ENCODE data around the gene MYZAP. TPM values are rescaled to one million over a fixed set of nuclear protein-coding genes. Genes with fewer than 3 reads are reported as not detected.

Gene MYZAP
- total RNA-seq, 2 donors from 2014 or later = 0.22 to 0.33 TPM

DNA sequence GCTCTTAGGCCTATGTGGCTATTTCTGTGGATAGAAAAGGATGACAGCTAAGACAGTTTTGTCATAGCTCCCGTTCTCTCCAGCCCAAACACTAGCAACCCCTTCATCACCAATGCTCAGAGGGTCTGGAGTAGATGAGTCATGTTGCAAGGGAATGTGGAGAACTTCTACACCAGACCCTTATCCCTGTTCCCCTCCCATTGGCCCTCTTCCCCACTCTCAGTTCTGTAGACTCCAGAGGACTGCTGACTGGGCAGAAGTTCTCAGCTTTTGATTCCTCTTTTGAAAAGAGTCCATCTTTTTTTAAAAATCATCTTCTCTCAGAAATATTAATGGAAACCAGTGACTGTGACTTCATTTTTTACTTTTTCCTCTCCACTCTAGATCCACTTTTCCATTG lies 2.4 kb upstream of the MYZAP start:
- H3K27ac Mint-ChIP-seq = no peak overlapping the region

DNA sequence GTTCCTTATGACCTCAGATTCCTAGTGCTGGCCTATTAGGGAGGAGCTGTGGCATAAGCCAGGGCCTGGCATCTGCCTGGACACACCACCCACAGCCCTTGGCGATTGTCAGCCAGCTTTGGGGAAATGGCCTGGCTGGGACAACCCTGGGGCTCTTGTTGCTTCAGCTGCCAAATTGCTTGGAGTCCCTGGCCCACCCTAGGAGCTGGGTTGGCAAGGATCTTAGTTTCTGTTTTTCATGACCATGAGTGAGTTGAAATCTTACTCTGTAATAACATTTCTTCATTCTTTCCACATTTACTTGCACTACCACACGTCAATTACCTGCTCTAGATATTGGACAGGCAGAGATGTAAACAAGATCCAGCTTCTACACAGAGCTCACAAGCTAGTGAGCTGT lies 1.9 kb upstream of the MYZAP start:
- no peak overlapping the region for H3K4me3 Mint-ChIP-seq
- peaks cover 62% of the 10 kb centered on the region for H3K27me3 Mint-ChIP-seq (ENCODE audit: insufficient read depth)
- H3K9me3 ChIP-seq (ENCODE audit: control insufficient read depth, low read length) = no peaks in the 10 kb centered on the region
- no peak overlapping the region for H3K4me3 ChIP-seq (ENCODE audit: low read length)
- H3K4me1 ChIP-seq (ENCODE audit: control insufficient read depth, insufficient read depth, low read length) = no peaks in the 10 kb centered on the region
- H3K27ac ChIP-seq (ENCODE audit: low read depth, low read length) = no peak overlapping the region
- DNase-seq = no peak
- no peaks in the 10 kb centered on the region for H3K9me3 Mint-ChIP-seq
- WGBS, 2 experiments (ENCODE audit: insufficient coverage in 1 of 2, insufficient read length in 1 of 2) = 89 to 92% methylated on average over 2 of the region's 2 CpGs
- no peaks in the 10 kb centered on the region for H3K36me3 ChIP-seq (ENCODE audit: control insufficient read depth, insufficient read depth, low read length)
- H3K36me3 Mint-ChIP-seq (ENCODE audit: low read depth) = no peaks in the 10 kb centered on the region
- H3K27ac Mint-ChIP-seq = no peak overlapping the region
- H3K4me1 Mint-ChIP-seq = peaks cover 3% of the 10 kb centered on the region
- peaks cover 58% of the 10 kb centered on the region for H3K27me3 ChIP-seq (ENCODE audit: control insufficient read depth, insufficient read depth, low read length, poor library complexity, severe bottlenecking)
- no peak overlapping the region for H3K9ac ChIP-seq (ENCODE audit: extremely low read depth, low read length, poor library complexity, severe bottlenecking)
- TF ChIP-seq, protein P1, sequence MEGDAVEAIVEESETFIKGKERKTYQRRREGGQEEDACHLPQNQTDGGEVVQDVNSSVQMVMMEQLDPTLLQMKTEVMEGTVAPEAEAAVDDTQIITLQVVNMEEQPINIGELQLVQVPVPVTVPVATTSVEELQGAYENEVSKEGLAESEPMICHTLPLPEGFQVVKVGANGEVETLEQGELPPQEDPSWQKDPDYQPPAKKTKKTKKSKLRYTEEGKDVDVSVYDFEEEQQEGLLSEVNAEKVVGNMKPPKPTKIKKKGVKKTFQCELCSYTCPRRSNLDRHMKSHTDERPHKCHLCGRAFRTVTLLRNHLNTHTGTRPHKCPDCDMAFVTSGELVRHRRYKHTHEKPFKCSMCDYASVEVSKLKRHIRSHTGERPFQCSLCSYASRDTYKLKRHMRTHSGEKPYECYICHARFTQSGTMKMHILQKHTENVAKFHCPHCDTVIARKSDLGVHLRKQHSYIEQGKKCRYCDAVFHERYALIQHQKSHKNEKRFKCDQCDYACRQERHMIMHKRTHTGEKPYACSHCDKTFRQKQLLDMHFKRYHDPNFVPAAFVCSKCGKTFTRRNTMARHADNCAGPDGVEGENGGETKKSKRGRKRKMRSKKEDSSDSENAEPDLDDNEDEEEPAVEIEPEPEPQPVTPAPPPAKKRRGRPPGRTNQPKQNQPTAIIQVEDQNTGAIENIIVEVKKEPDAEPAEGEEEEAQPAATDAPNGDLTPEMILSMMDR (conservative IDR thresholded peaks at IDR 0.05) = no peak

More for the DNA sequence above, 2.4 kb upstream of the MYZAP start:
- peaks cover 58% of the 10 kb centered on the region for H3K27me3 ChIP-seq (ENCODE audit: control insufficient read depth, insufficient read depth, low read length, poor library complexity, severe bottlenecking)
- H3K9me3 ChIP-seq (ENCODE audit: control insufficient read depth, low read length) = no peaks in the 10 kb centered on the region
- TF ChIP-seq, protein P1 (conservative IDR thresholded peaks at IDR 0.05) = no peak
- H3K4me1 ChIP-seq (ENCODE audit: control insufficient read depth, insufficient read depth, low read length) = no peaks in the 10 kb centered on the region
- no peak for DNase-seq
- H3K27me3 Mint-ChIP-seq (ENCODE audit: insufficient read depth) = peaks cover 61% of the 10 kb centered on the region
- H3K27ac ChIP-seq (ENCODE audit: low read depth, low read length) = no peak overlapping the region
- H3K4me3 ChIP-seq (ENCODE audit: low read length) = no peak overlapping the region
- no peak overlapping the region for H3K4me3 Mint-ChIP-seq
- no peaks in the 10 kb centered on the region for H3K36me3 Mint-ChIP-seq (ENCODE audit: low read depth)
- WGBS, 2 experiments (ENCODE audit: insufficient coverage in 1 of 2, insufficient read length in 1 of 2) = no CpG with 5 or more reads among the region's 1 CpG
- H3K36me3 ChIP-seq (ENCODE audit: control insufficient read depth, insufficient read depth, low read length) = no peaks in the 10 kb centered on the region
- no peaks in the 10 kb centered on the region for H3K9me3 Mint-ChIP-seq
- peaks cover 3% of the 10 kb centered on the region for H3K4me1 Mint-ChIP-seq
- no peak overlapping the region for H3K9ac ChIP-seq (ENCODE audit: extremely low read depth, low read length, poor library complexity, severe bottlenecking)

GRCh38 chr15:57591237-57591821 lies 375 bp upstream of the MYZAP start:
- peaks cover 58% of the 10 kb centered on the region for H3K27me3 ChIP-seq (ENCODE audit: control insufficient read depth, insufficient read depth, low read length, poor library complexity, severe bottlenecking)
- Mint-ChIP-seq H3K4me3 (peak overlapping the region; percentile 52), H3K9me3 (no peaks in the 10 kb centered on the region), H3K4me1 (peaks cover 3% of the 10 kb centered on the region), H3K27ac (no peak overlapping the region), H3K36me3 (ENCODE audit: low read depth) (no peaks in the 10 kb centered on the region), H3K27me3 (ENCODE audit: insufficient read depth) (peaks cover 59% of the 10 kb centered on the region)
- no peak overlapping the region for H3K27ac ChIP-seq (ENCODE audit: low read depth, low read length)
- H3K4me3 ChIP-seq (ENCODE audit: low read length) = peak overlapping the region; percentile 74
- DNase-seq = no peak
- no peaks in the 10 kb centered on the region for H3K9me3 ChIP-seq (ENCODE audit: control insufficient read depth, low read length)
- H3K4me1 ChIP-seq (ENCODE audit: control insufficient read depth, insufficient read depth, low read length) = no peaks in the 10 kb centered on the region
- H3K36me3 ChIP-seq (ENCODE audit: control insufficient read depth, insufficient read depth, low read length) = no peaks in the 10 kb centered on the region
- TF ChIP-seq, protein P1 (conservative IDR thresholded peaks at IDR 0.05) = no peak
- 29 to 100% methylated on average over 2 to 18 of the region's 18 CpGs for WGBS, 2 experiments (ENCODE audit: insufficient coverage in 1 of 2, insufficient read length in 1 of 2)
- no peak overlapping the region for H3K9ac ChIP-seq (ENCODE audit: extremely low read depth, low read length, poor library complexity, severe bottlenecking)

Data from endodermal cell (in vitro differentiated cells).